A549 (cell line): ENCODE results near the gene TUBB3. TPM values are rescaled to one million over a fixed set of nuclear protein-coding genes. Genes with fewer than 3 reads are reported as not detected.

ENCODE experiments used
- ATAC-seq, 2 experiments: fragments of 200-7000 bp in 1 of 2; fragments of >200 bp in 1 of 2; cut with Nextera tagmentation in 1 of 2; cut with Tn5 transposase in 1 of 2; 3 replicates each; pipeline versions ENCODE4 v1.8.0 to v1.9.1; 2018 to 2020; ENCODE audit warnings: mild to moderate bottlenecking in 1 of 2, moderate library complexity in 1 of 2
- CTCF ChIA-PET: fragments of 300-600 bp; sonication (Branson Sonifier 250); formaldehyde crosslinking; extraction: SDS; loops from one replicate; lab custom pipeline; 2021; ENCODE audit warnings: antibody characterized with exemption, inconsistent platforms; lab: Yijun Ruan, JAX
- POLR2A ChIA-PET: fragments of 350-600 bp; formaldehyde crosslinking; extraction: SDS; loops from one replicate; lab custom pipeline; 2021; ENCODE audit warnings: antibody characterized with exemption, inconsistent platforms; lab: Yijun Ruan, JAX
- DNase-seq, 2 experiments: peaks; one replicate each; pipeline versions ENCODE4 v3.0.0 to v3.0.0-alpha.2; 2011 to 2016; ENCODE audit warnings: low read depth in 1 of 2, low spot score in 1 of 2
- FAIRE-seq: peaks from 2 replicates; lab custom pipeline; 2011; peaks lifted over from hg19 to GRCh38; lab: Jason Lieb, UNC
- H3K27ac ChIP-seq, 2 experiments: fragments of >200 bp; sonication (Bioruptor Twin); formaldehyde crosslinking; 3 replicates each; pipeline ENCODE4 v1.5.1; 2016 to 2017
- H3K4me1 ChIP-seq: fragments of >200 bp; sonication (Bioruptor Twin); formaldehyde crosslinking; 3 replicates; pipeline ENCODE4 v1.6.1; 2016
- H3K4me2 ChIP-seq: fragments of >200 bp; sonication (Bioruptor Twin); formaldehyde crosslinking; 3 replicates; pipeline ENCODE4 v1.6.1; 2016
- H3K4me3 ChIP-seq: fragments of >200 bp; sonication (Bioruptor Twin); formaldehyde crosslinking; 3 replicates; pipeline ENCODE4 v1.5.1; 2016
- H3K9me3 ChIP-seq: fragments of >200 bp; sonication (Bioruptor Twin); formaldehyde crosslinking; 3 replicates; pipeline ENCODE4 v1.6.1; 2016
- CEBPB ChIP-seq, 2 experiments: fragments of >200 bp in 1 of 2; sonication (Bioruptor Twin) in 1 of 2; formaldehyde crosslinking in 1 of 2; IDR thresholded peaks; 2 replicates each; pipeline ENCODE4 v1.6.1; 2012 to 2016
- CHD2 ChIP-seq: fragments of 150-350 bp; IDR thresholded peaks from 2 replicates; pipeline ENCODE4 v1.6.1; 2014; ENCODE audit warnings: low read length; ENCODE audit not compliant: partially characterized antibody
- EHMT2 ChIP-seq: fragments of 200-600 bp; sonication (generic); IDR thresholded peaks from 2 replicates; pipeline ENCODE4 v1.6.1; 2016; ENCODE audit warnings: antibody characterized with exemption, low read depth, mild to moderate bottlenecking, moderate library complexity
- ELK1 ChIP-seq: fragments of 150-350 bp; IDR thresholded peaks from 2 replicates; pipeline ENCODE4 v1.6.1; 2014; ENCODE audit warnings: low read depth, mild to moderate bottlenecking, low read length
- HMGXB4 ChIP-seq: fragments of 250-450 bp; sonication (Bioruptor Pico); IDR thresholded peaks from 2 replicates; pipeline ENCODE4 v1.5.0; 2021; ENCODE audit warnings: mild to moderate bottlenecking, moderate library complexity, borderline replicate concordance
- JUN ChIP-seq, 2 experiments: fragments of >200 bp; sonication (Bioruptor Twin); formaldehyde crosslinking; IDR thresholded peaks; 2 replicates in 1 of 2; 3 replicates in 1 of 2; pipeline ENCODE4 v1.6.1; 2016 to 2017
- MAFK ChIP-seq: fragments of 450-650 bp; IDR thresholded peaks from 2 replicates; pipeline ENCODE4 v1.6.1; 2014; ENCODE audit not compliant: partially characterized antibody
- MAX ChIP-seq: IDR thresholded peaks from 2 replicates; pipeline ENCODE4 v1.6.1; 2012
- NPAS2 ChIP-seq: fragments of 250-450 bp; sonication (Bioruptor Pico); IDR thresholded peaks from 2 replicates; pipeline ENCODE4 v1.8.0; 2022; ENCODE audit warnings: mild to moderate bottlenecking, moderate library complexity, borderline replicate concordance
- PHF8 ChIP-seq: fragments of 200-600 bp; sonication (generic); IDR thresholded peaks from 2 replicates; pipeline ENCODE4 v1.6.1; 2016; ENCODE audit warnings: low read depth, mild to moderate bottlenecking, antibody characterized with exemption, moderate library complexity, borderline replicate concordance
- POLR2A ChIP-seq: IDR thresholded peaks from 2 replicates; pipeline ENCODE4 v1.6.1; 2012; ENCODE audit warnings: mild to moderate bottlenecking, low read length
- RFX5 ChIP-seq: fragments of 450-650 bp; IDR thresholded peaks from 2 replicates; pipeline ENCODE4 v1.7.1; 2014; ENCODE audit warnings: antibody characterized with exemption, mild to moderate bottlenecking, moderate library complexity
- TFCP2L1 ChIP-seq: fragments of 250-450 bp; sonication (Bioruptor Pico); IDR thresholded peaks from 2 replicates; pipeline ENCODE4 v1.5.0; 2021; ENCODE audit warnings: mild to moderate bottlenecking
- TP53 ChIP-seq: fragments of 250-450 bp; sonication (Bioruptor Pico); IDR thresholded peaks from 2 replicates; pipeline ENCODE4 v1.5.0; 2021; ENCODE audit warnings: mild to moderate bottlenecking, moderate library complexity
- ZNF302 ChIP-seq: fragments of 250-450 bp; sonication (Bioruptor Pico); IDR thresholded peaks from 2 replicates; pipeline ENCODE4 v1.9.0; 2021; ENCODE audit warnings: inconsistent platforms, mild to moderate bottlenecking, moderate library complexity
- WGBS: methylation state at CpG from one replicate; pipeline ENCODE4 v1.1.6; 2017; ENCODE audit errors: missing lambda C conversion rate; 5-methylcytosine and 5-hydroxymethylcytosine counted together
- polyA plus RNA-seq, 4 experiments: library from polyadenylated mRNA; depleted of rRNA in 3 of 4; stranded (reverse); fragments of >200 nt; fragmentation: RNase III in 1 of 4; extraction: RNeasy Plus Mini Kit Qiagen cat#74134 plus additional on column Dnase treatment in 1 of 4; gene quantifications; 2 replicates in 3 of 4; 3 replicates in 1 of 4; pipeline ENCODE4 v1.2.3, GENCODE V29; 2011 to 2017
- TF ChIP-seq, protein P1 (sequence below): IDR thresholded peaks from 2 replicates; pipeline ENCODE4 v1.6.1; 2012

TUBB3 gene
- polyA plus RNA-seq, 2 of the 4 experiments (the other 2 are of a cell fraction), result 48.9 to 163 TPM

- TF ChIP-seq, protein P1, sequence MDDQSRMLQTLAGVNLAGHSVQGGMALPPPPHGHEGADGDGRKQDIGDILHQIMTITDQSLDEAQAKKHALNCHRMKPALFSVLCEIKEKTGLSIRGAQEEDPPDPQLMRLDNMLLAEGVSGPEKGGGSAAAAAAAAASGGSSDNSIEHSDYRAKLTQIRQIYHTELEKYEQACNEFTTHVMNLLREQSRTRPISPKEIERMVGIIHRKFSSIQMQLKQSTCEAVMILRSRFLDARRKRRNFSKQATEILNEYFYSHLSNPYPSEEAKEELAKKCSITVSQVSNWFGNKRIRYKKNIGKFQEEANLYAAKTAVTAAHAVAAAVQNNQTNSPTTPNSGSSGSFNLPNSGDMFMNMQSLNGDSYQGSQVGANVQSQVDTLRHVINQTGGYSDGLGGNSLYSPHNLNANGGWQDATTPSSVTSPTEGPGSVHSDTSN, result no peak
- no peak for TF ChIP-seq ELK1
- no peak for TF ChIP-seq PHF8
- no peak for TF ChIP-seq CHD2
- TF ChIP-seq EHMT2, result no peak
- no peak for TF ChIP-seq CEBPB (IDR thresholded peaks at IDR 0.05)
- WGBS, result 91% methylated on average over 6 of the region's 6 CpGs
- no peak overlapping the region for H3K4me2 ChIP-seq
- ChIA-PET CTCF (interaction anchor here (1.6 kb wide), 1 partner anchor 10 kb away, joined by 8 read pairs; no protein-coding TSS in a partner anchor), POLR2A (no interaction called here)
- no peak for FAIRE-seq
- H3K9me3 ChIP-seq, result 0 out of 3 replicates have a peak, but pooled peaks cover 5% of the 10 kb centered on the region
- ATAC-seq, result no peak
- peaks cover 15% of the 10 kb centered on the region for H3K4me1 ChIP-seq
- no peak overlapping the region for H3K4me3 ChIP-seq
- H3K27ac ChIP-seq, result no peak overlapping the region
- DNase-seq, result no peak
These were observed 46.7 kb downstream of the TUBB3 start for GRCh38 chr16:89969741-89970410.

- H3K4me1 ChIP-seq, result peaks cover 15% of the 10 kb centered on the region
- H3K4me2 ChIP-seq, result peak overlapping the region; percentile 96
- H3K4me3 ChIP-seq, result peak overlapping the region; percentile 79
- ATAC-seq (peak in 1 of 2 experiments; percentile 9; a peak in 3 of 6 replicates), FAIRE-seq (no peak), DNase-seq (no peak)
- ChIA-PET POLR2A (interaction anchor here (0.6 to 0.8 kb wide), 4 partner anchors 13 to 49 kb away, joined by 3 to 4 read pairs (median 4); partner anchors contain the start of gene TUBB3), CTCF (interaction anchor here (1.1 kb wide), 1 partner anchor 47 kb away, joined by 3 read pairs; no protein-coding TSS in a partner anchor)
- H3K9me3 ChIP-seq, result 0 out of 3 replicates have a peak, but pooled peaks cover 5% of the 10 kb centered on the region
- 86% methylated on average over 37 of the region's 42 CpGs for WGBS
- peak overlapping the region; percentile 93 to 97 for H3K27ac ChIP-seq
- TF ChIP-seq ZNF302 (CRISPR knock-in tag), result 0 out of 2 replicates have a peak, but pooled peaks have one; percentile 18
- TF ChIP-seq TP53 (CRISPR knock-in tag), result 0 out of 2 replicates have a peak, but pooled peaks have one; percentile 24
- TF ChIP-seq, protein P1, result no peak
- TF ChIP-seq TFCP2L1 (CRISPR knock-in tag), result 0 out of 2 replicates have a peak, but pooled peaks have one; percentile 24
These were observed 48.5 kb downstream of the TUBB3 start for GRCh38 chr16:89971495-89972243.

DNA sequence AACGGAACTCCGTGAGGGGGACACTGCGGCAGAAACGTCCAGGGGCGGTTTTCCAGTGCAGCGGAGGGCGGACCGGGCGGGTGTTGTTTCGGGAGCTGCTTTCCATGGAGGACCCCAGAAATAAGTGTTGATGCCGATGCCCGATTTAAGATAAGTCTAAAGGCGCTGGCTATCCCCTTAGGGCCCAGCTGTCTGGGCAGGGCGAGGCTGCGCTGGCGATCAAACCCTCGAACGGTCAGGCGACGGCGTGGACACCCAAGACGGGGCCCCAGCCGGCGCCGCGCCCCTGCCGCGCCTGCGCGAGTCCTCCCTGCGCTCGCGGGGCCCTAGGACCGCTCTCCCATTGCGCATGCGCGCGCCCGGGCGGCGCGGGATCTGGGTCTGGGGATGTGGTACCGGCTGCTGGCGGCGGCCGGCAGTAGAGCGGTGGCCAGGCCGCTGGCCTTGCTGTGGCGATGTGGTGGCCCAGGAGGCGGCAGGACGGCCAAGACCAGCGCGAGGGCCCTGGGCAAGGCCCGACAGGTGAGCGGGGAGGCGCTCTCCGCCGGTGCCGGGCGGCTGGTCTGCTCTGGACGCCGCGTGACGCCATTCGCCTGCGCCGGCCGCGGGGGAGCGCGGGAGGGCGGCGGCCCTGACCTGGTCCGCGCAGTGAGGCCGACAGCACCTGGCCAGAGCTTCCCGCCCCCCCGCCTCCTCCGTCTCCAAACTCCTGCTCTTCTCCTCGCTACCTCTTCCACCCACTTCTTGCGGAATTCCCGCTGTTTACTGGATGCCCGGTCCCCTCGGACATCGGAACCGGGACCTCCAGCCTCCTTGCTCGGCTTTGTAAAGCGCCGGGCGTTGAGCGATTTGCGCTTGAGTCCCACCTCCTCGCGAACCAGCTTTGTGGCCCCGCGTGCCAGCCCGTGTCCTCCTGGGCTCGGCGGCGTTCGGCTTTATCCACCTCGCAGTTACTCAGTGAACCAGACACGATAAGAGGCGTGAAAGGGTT lies 49.4 kb downstream of the TUBB3 start:
- peak overlapping the region; percentile 79 for H3K4me3 ChIP-seq
- H3K27ac ChIP-seq, result peak overlapping the region; percentile 93 to 97
- peak overlapping the region; percentile 96 for H3K4me2 ChIP-seq
- FAIRE-seq (no peak), ATAC-seq (peak; percentile 95 to 96), DNase-seq (peak; percentile 94 to 99)
- POLR2A ChIA-PET, result interaction anchor here (0.5 to 1.0 kb wide), 6 partner anchors 14 to 73 kb away, joined by 3 to 8 read pairs (median 4); partner anchors contain the start of gene TUBB3
- 0 out of 3 replicates have a peak, but pooled peaks cover 5% of the 10 kb centered on the region for H3K9me3 ChIP-seq
- H3K4me1 ChIP-seq, result peaks cover 15% of the 10 kb centered on the region
- WGBS, result 4% methylated on average over 57 of the region's 104 CpGs
- CTCF ChIA-PET, result interaction anchor here (0.8 to 1.1 kb wide), 4 partner anchors 14 to 73 kb away, joined by 3 read pairs; no protein-coding TSS in a partner anchor
- TF ChIP-seq PHF8, result peak; percentile 93
- no peak for TF ChIP-seq MAFK
- TF ChIP-seq, protein P1, result no peak
- TF ChIP-seq RFX5, result no peak; the same call in 1 of the 2 replicates
- TF ChIP-seq POLR2A, result peak; percentile 66
- TF ChIP-seq ELK1, result no peak
- TF ChIP-seq JUN (IDR thresholded peaks at IDR 0.05), result peak; percentile 87 to 89; a peak in 4 of 5 replicates
- TF ChIP-seq NPAS2 (CRISPR knock-in tag), result no peak
- TF ChIP-seq HMGXB4 (CRISPR knock-in tag), result peak; percentile 31; the same call in 1 of the 2 replicates
- peak; percentile 62 for TF ChIP-seq CHD2
- no peak for TF ChIP-seq ZNF302 (CRISPR knock-in tag)
- TF ChIP-seq MAX, result peak; percentile 87
